IMR-90 (cell line): ENCODE measurements around the gene ZNF775. TPM values are rescaled to one million over a fixed set of nuclear protein-coding genes. Genes with fewer than 3 reads are reported as not detected.

Source experiments
- ATAC-seq: fragments of 200-7000 bp; cut with Tn5 transposase; 2 replicates; pipeline ENCODE4 v1.9.1; 2020; ENCODE audit warnings: low read depth, mild to moderate bottlenecking, moderate library complexity
- BruUV-seq: library from RNA; stranded (reverse); fragments of 400-500 nt; replicated peaks from 2 replicates; lab custom pipeline; 2021; lab: Mats Ljungman, UMichigan
- CTCF ChIA-PET: fragments of 300-600 bp; formaldehyde crosslinking; extraction: SDS; loops from one replicate; lab custom pipeline; 2021; ENCODE audit warnings: antibody characterized with exemption; lab: Yijun Ruan, JAX
- POLR2A ChIA-PET: fragments of 300-600 bp; sonication (Branson Sonifier 250); formaldehyde crosslinking; loops from one replicate; lab custom pipeline; 2022; ENCODE audit warnings: antibody characterized with exemption; ENCODE audit not compliant: unreplicated experiment; lab: Charles Lee
- DNase-seq: peaks from one replicate; pipeline ENCODE4 v3.0.0; 2013
- H2AFZ ChIP-seq: replicated peaks from 2 replicates; pipeline ENCODE3; 2013; ENCODE audit warnings: low read length, mild to moderate bottlenecking; ENCODE audit not compliant: poor library complexity
- H2AK5ac ChIP-seq: 2 replicates; pipeline ENCODE4 v1.6.1; 2013; ENCODE audit warnings: low read depth, low read length, inconsistent platforms
- H2AK9ac ChIP-seq: replicated peaks from 2 replicates; pipeline ENCODE3; 2013; ENCODE audit warnings: mild to moderate bottlenecking, low read depth, low read length, moderate library complexity; ENCODE audit not compliant: poor library complexity
- H2BK120ac ChIP-seq: 2 replicates; pipeline ENCODE4 v1.6.1; 2013; ENCODE audit warnings: low read depth, low read length, inconsistent platforms
- H2BK15ac ChIP-seq: 3 replicates; pipeline ENCODE4 v1.6.1; 2013; ENCODE audit warnings: low read depth, low read length, inconsistent platforms
- H2BK20ac ChIP-seq: 2 replicates; pipeline ENCODE4 v1.6.1; 2013; ENCODE audit warnings: low read depth, mild to moderate bottlenecking, inconsistent platforms, low read length, moderate library complexity
- H2BK5ac ChIP-seq: 2 replicates; pipeline ENCODE4 v1.6.1; 2013; ENCODE audit warnings: mild to moderate bottlenecking, low read depth, low read length, inconsistent platforms; ENCODE audit not compliant: poor library complexity, severe bottlenecking
- H3K14ac ChIP-seq: replicated peaks from 2 replicates; pipeline ENCODE4 v1.6.1; 2013; ENCODE audit warnings: low read depth, low read length, inconsistent platforms
- H3K18ac ChIP-seq: 2 replicates; pipeline ENCODE4 v1.6.1; 2013; ENCODE audit warnings: low read depth, low read length, control low read depth
- H3K23ac ChIP-seq: 2 replicates; pipeline ENCODE4 v1.6.1; 2013; ENCODE audit warnings: low read depth, low read length, inconsistent platforms
- H3K27ac ChIP-seq: 2 replicates; pipeline ENCODE4 v1.5.1; 2013; ENCODE audit warnings: mild to moderate bottlenecking, control low read depth, low read length; ENCODE audit not compliant: insufficient read depth
- H3K27me3 ChIP-seq: 2 replicates; pipeline ENCODE4 v1.6.1; 2013; ENCODE audit warnings: low read length; ENCODE audit not compliant: control insufficient read depth, insufficient read depth
- H3K36me3 ChIP-seq: 2 replicates; pipeline ENCODE4 v1.6.1; 2013; ENCODE audit warnings: low read length, mixed read lengths; ENCODE audit not compliant: control insufficient read depth, insufficient read depth
- H3K4ac ChIP-seq: 2 replicates; pipeline ENCODE4 v1.6.1; 2013; ENCODE audit warnings: low read depth, low read length, inconsistent platforms
- H3K4me1 ChIP-seq: 2 replicates; pipeline ENCODE4 v1.6.1; 2013; ENCODE audit warnings: low read length, mixed read lengths; ENCODE audit not compliant: control insufficient read depth, insufficient read depth
- H3K4me2 ChIP-seq: 2 replicates; pipeline ENCODE4 v1.6.1; 2013; ENCODE audit warnings: low read depth, mild to moderate bottlenecking, control low read depth, low read length, moderate library complexity
- H3K4me3 ChIP-seq: 2 replicates; pipeline ENCODE4 v1.5.1; 2013; ENCODE audit warnings: low read depth, mild to moderate bottlenecking, control low read depth, low read length, moderate library complexity; ENCODE audit not compliant: insufficient read depth
- H3K56ac ChIP-seq: 2 replicates; pipeline ENCODE4 v1.6.1; 2013; ENCODE audit warnings: low read length, inconsistent platforms; ENCODE audit not compliant: insufficient read depth; ENCODE audit errors: extremely low read depth
- H3K79me1 ChIP-seq, 2 experiments: 2 replicates each; pipeline ENCODE4 v1.6.1; 2013; ENCODE audit warnings: low read length in 2 of 2, inconsistent platforms in 1 of 2, low read depth in 1 of 2
- H3K9ac ChIP-seq: 2 replicates; pipeline ENCODE4 v1.6.1; 2013; ENCODE audit warnings: low read depth, low read length, control low read depth
- H3K9me1 ChIP-seq: 2 replicates; pipeline ENCODE4 v1.6.1; 2013; ENCODE audit warnings: low read length, inconsistent platforms; ENCODE audit not compliant: insufficient read depth
- H3K9me3 ChIP-seq: 2 replicates; pipeline ENCODE4 v1.6.1; 2013; ENCODE audit warnings: low read length; ENCODE audit not compliant: control insufficient read depth, insufficient read depth
- H4K20me1 ChIP-seq: 2 replicates; pipeline ENCODE4 v1.6.1; 2013; ENCODE audit warnings: low read length, inconsistent platforms; ENCODE audit not compliant: insufficient read depth
- H4K5ac ChIP-seq: 2 replicates; pipeline ENCODE4 v1.6.1; 2013; ENCODE audit warnings: mild to moderate bottlenecking, low read depth, low read length, control low read depth
- H4K8ac ChIP-seq, 2 experiments: 2 replicates each; pipeline ENCODE4 v1.6.1; 2013; ENCODE audit warnings: low read depth in 2 of 2, low read length in 2 of 2, control low read depth in 1 of 2, inconsistent platforms in 1 of 2
- H4K91ac ChIP-seq: 2 replicates; pipeline ENCODE4 v1.6.1; 2013; ENCODE audit warnings: low read depth, low read length, inconsistent platforms; ENCODE audit not compliant: insufficient read depth
- BHLHE40 ChIP-seq: fragments of 150-350 bp; IDR thresholded peaks from 2 replicates; pipeline ENCODE4 v1.6.1; 2016; ENCODE audit warnings: mild to moderate bottlenecking, low read depth, low read length
- CEBPB ChIP-seq: IDR thresholded peaks from 2 replicates; pipeline ENCODE4 v1.6.1; 2012; ENCODE audit warnings: low read depth, low read length, improper control_type of control experiment
- CHD1 ChIP-seq: IDR thresholded peaks from 2 replicates; pipeline ENCODE4 v1.6.1; 2012; ENCODE audit warnings: low read depth, low read length, improper control_type of control experiment
- CTCF ChIP-seq: conservative IDR thresholded peaks from 2 replicates; pipeline ENCODE4 v1.5.1; 2012; ENCODE audit warnings: mild to moderate bottlenecking, low read depth, low read length, improper control_type of control experiment
- ELK1 ChIP-seq: fragments of 150-350 bp; IDR thresholded peaks from 2 replicates; pipeline ENCODE4 v1.6.1; 2016; ENCODE audit warnings: low read depth, mild to moderate bottlenecking, low read length, moderate library complexity, borderline replicate concordance
- FOS ChIP-seq: fragments of 150-350 bp; IDR thresholded peaks from 2 replicates; pipeline ENCODE4 v1.6.1; 2016; ENCODE audit warnings: low read depth, low read length
- MAFK ChIP-seq: IDR thresholded peaks from 2 replicates; pipeline ENCODE4 v1.6.1; 2012; ENCODE audit warnings: low read depth, low read length, improper control_type of control experiment
- MAZ ChIP-seq: IDR thresholded peaks from 2 replicates; pipeline ENCODE4 v1.6.1; 2012; ENCODE audit warnings: low read depth, mild to moderate bottlenecking, low read length, improper control_type of control experiment, moderate library complexity, borderline replicate concordance
- MXI1 ChIP-seq: IDR thresholded peaks from 2 replicates; pipeline ENCODE4 v1.6.1; 2012; ENCODE audit warnings: low read depth, mild to moderate bottlenecking, low read length, moderate library complexity, borderline replicate concordance
- NFE2L2 ChIP-seq: fragments of 150-350 bp; IDR thresholded peaks from 2 replicates; pipeline ENCODE4 v1.6.1; 2016; ENCODE audit warnings: low read depth, mild to moderate bottlenecking, low read length
- POLR2A ChIP-seq: IDR thresholded peaks from 2 replicates; pipeline ENCODE4 v1.6.1; 2012; ENCODE audit warnings: mild to moderate bottlenecking, low read depth, low read length
- RAD21 ChIP-seq: IDR thresholded peaks from 2 replicates; pipeline ENCODE4 v1.6.1; 2012; ENCODE audit warnings: low read length, improper control_type of control experiment
- RCOR1 ChIP-seq: IDR thresholded peaks from 2 replicates; pipeline ENCODE4 v1.6.1; 2012; ENCODE audit warnings: mild to moderate bottlenecking, low read length, improper control_type of control experiment; ENCODE audit not compliant: insufficient replicate concordance
- RFX5 ChIP-seq: IDR thresholded peaks from 2 replicates; pipeline ENCODE4 v1.8.0; 2012; ENCODE audit warnings: low read depth, mild to moderate bottlenecking, low read length, moderate library complexity
- SMC3 ChIP-seq: fragments of 150-350 bp; IDR thresholded peaks from 2 replicates; pipeline ENCODE4 v1.6.1; 2016; ENCODE audit warnings: low read depth, mild to moderate bottlenecking, antibody characterized with exemption, low read length, moderate library complexity
- USF2 ChIP-seq: fragments of 150-350 bp; IDR thresholded peaks from 2 replicates; pipeline ENCODE4 v1.6.1; 2017; ENCODE audit warnings: mild to moderate bottlenecking, antibody characterized with exemption, low read length, low read depth
- WGBS, 2 experiments: methylation state at CpG; one replicate each; pipeline versions ENCODE4 v1.1.5 to v1.1.7; 2013; ENCODE audit warnings: missing lambda C conversion rate in 2 of 2; ENCODE audit not compliant: insufficient read length in 1 of 2; ENCODE audit errors: extremely low coverage in 2 of 2; 5-methylcytosine and 5-hydroxymethylcytosine counted together
- dilution Hi-C: fragments of 300-500 bp; cut with HindIII; formaldehyde crosslinking; loops from one replicate; pipeline ENCODE4 v1.14.3; 2018; ENCODE audit warnings: low sequenced_read_pairs; ENCODE audit not compliant: unreplicated experiment
- in situ Hi-C: fragments of 300-500 bp; cut with MboI; formaldehyde crosslinking; loops from 3 replicates; pipeline ENCODE4 v1.14.3; 2019; ENCODE audit warnings: low sequenced_read_pairs, inconsistent platforms, mixed read lengths
- intact Hi-C: fragments of 100-400 bp; cut with micrococcal nuclease; formaldehyde crosslinking; loops from 2 replicates; pipeline ENCODE4 v1.10.0; 2022
- polyA plus RNA-seq, 3 experiments: library from polyadenylated mRNA; depleted of rRNA; stranded (reverse); fragments of >200 nt; gene quantifications; 2 replicates each; pipeline ENCODE4 v1.2.3, GENCODE V29; 2012; ENCODE audit warnings: low replicate concordance in 1 of 3
- total RNA-seq: library from RNA; depleted of rRNA; stranded (reverse); fragments of >200 nt; gene quantifications from 2 replicates; pipeline ENCODE4 v1.2.3, GENCODE V29; 2012

ZNF775 gene
- total and polyA plus RNA-seq, 2 of the 4 experiments (the other 2 are of a cell fraction) = 1.4 to 2.6 TPM

GRCh38 chr7:150444674-150445365 is 65.7 kb downstream of the ZNF775 start:
- CTCF ChIA-PET = interaction anchor here (0.9 kb wide), 1 partner anchor 23 kb away, joined by 3 read pairs; no protein-coding TSS in a partner anchor
- H3K4me3 ChIP-seq = no peak overlapping the region
- intact Hi-C loops = no loop called here

More at GRCh38 chr7:150444674-150445365, 65.7 kb downstream of the ZNF775 start:
- Histone ChIP-seq H3K27me3 (peaks cover 6% of the 10 kb centered on the region; the same call in 1 of the 2 replicates), H2BK120ac (no peak overlapping the region), H3K27ac (no peak overlapping the region), H4K91ac (no peak overlapping the region), H3K9me3 (peaks cover 11% of the 10 kb centered on the region), H4K20me1 (no peaks in the 10 kb centered on the region), H3K36me3 (no peaks in the 10 kb centered on the region), H3K4ac (no peak overlapping the region), H3K18ac (no peak overlapping the region), H2AFZ (no peak overlapping the region), H3K4me1 (no peaks in the 10 kb centered on the region), H4K8ac (no peak overlapping the region), H4K5ac (no peak overlapping the region), H2AK9ac (no peak overlapping the region), H3K56ac (no peak overlapping the region), H3K23ac (no peak overlapping the region), H3K4me2 (no peak overlapping the region), H2BK15ac (no peak overlapping the region), H3K9me1 (no peaks in the 10 kb centered on the region), H3K9ac (no peak overlapping the region), H3K79me1 (no peaks in the 10 kb centered on the region), H2AK5ac (no peak overlapping the region), H2BK5ac (no peak overlapping the region), H2BK20ac (no peak overlapping the region), H3K14ac (no peak overlapping the region)
- ATAC-seq = no peak
- POLR2A ChIA-PET = no interaction called here
- 60% methylated on average over 1 of the region's 7 CpGs; no CpG with 5 or more reads in 1 of the 2 experiments for whole genome bisulfite sequencing, 2 experiments
- in situ Hi-C loops = no loop called here
- DNase-seq = no peak
- no TSS peak for BruUV-seq
- dilution Hi-C loops = no loop called here
- TF ChIP-seq RFX5 (no peak), RCOR1 (no peak), RAD21 (no peak), BHLHE40 (no peak), SMC3 (no peak), POLR2A (no peak), CHD1 (no peak), USF2 (no peak), ELK1 (no peak), NFE2L2 (no peak), MAFK (no peak), MXI1 (no peak), CTCF (no peak), CEBPB (no peak), MAZ (no peak), FOS (no peak)
